ENCODE results near the gene JADE1. TPM values are rescaled to one million over a fixed set of nuclear protein-coding genes. Genes with fewer than 3 reads are reported as not detected.

Gene JADE1
- total RNA-seq, 2 experiments from 2014 or later, result 43.1 to 64.0 TPM

DNA sequence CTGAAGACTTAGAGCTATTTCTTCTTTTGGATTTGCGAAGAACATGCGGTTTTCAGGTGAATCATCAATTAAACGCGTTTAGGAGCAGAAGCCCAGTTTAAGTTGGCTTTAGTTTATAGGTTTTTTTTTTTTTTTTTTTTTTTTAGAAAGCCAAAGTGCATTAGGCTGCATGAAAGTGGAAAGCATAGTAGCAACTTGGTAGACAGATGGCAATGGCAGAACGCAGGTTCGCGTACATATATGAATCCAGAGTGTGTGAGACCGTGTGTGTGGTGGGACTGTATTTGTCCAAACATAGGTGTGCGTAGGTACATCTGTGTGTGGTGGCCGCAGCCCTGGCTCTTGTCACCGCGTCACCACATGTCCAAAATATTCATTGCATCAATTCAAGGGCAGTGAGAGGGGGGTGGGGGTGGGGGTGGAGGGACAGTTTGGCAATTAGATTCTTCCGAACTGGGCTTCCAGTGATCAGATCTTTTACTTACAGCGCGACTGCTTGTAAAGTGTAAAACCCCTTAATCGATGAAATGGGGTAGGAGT lies 901 bp downstream of the JADE1 start:
- H3K9me3 ChIP-seq (ENCODE audit: low read length), result no peaks in the 10 kb centered on the region
- H3K79me2 ChIP-seq (ENCODE audit: insufficient read depth, low read depth, low read length), result peaks cover 43% of the 10 kb centered on the region
- H4K20me1 ChIP-seq (ENCODE audit: insufficient read depth, low read length), result peaks cover 16% of the 10 kb centered on the region
- H3K4me3 ChIP-seq (ENCODE audit: low read depth, low read length, poor library complexity, severe bottlenecking), result peak overlapping the region; percentile 79
- ChIA-PET CTCF (ENCODE audit: unreplicated experiment) (no interaction called here), POLR2A (interaction anchor here (0.7 to 0.9 kb wide), 9 partner anchors 9 to 721 kb away, joined by 3 to 6 read pairs (median 4); no protein-coding TSS in a partner anchor)
- H3K9me2 ChIP-seq (ENCODE audit: insufficient read depth, low read length), result no peaks in the 10 kb centered on the region
- BruUV-seq (replicated peaks), result TSS peak; percentile 70
- peak; percentile 74 for DNase-seq (ENCODE audit: low spot score)
- H2AFZ ChIP-seq (ENCODE audit: low read length), result peak overlapping the region; percentile 54
- H3K4me2 ChIP-seq (ENCODE audit: low read length), result peak overlapping the region; percentile 81
- intact Hi-C loops (cut with micrococcal nuclease; ENCODE audit: unreplicated experiment), result loop anchor here (2.0 to 10.0 kb wide), 4 partner anchors 20 to 926 kb away; partner anchors contain the start of genes ABHD18, MFSD8, PLK4 and SCLT1
- peaks cover 26% of the 10 kb centered on the region for H3K4me1 ChIP-seq (ENCODE audit: insufficient read depth, low read length, poor library complexity, severe bottlenecking)
- peak overlapping the region; percentile 96 for H3K27ac ChIP-seq (ENCODE audit: low read depth, low read length, poor library complexity, severe bottlenecking)
- 0 out of 2 replicates have a peak, but pooled peaks cover 2% of the 10 kb centered on the region for H3K36me3 ChIP-seq (ENCODE audit: insufficient read depth, low read length)
- no peak for TF ChIP-seq EZH2phosphoT487 (IDR thresholded peaks at IDR 0.05; ENCODE audit: borderline replicate concordance, low read depth, low read length)
- TF ChIP-seq, protein P1, sequence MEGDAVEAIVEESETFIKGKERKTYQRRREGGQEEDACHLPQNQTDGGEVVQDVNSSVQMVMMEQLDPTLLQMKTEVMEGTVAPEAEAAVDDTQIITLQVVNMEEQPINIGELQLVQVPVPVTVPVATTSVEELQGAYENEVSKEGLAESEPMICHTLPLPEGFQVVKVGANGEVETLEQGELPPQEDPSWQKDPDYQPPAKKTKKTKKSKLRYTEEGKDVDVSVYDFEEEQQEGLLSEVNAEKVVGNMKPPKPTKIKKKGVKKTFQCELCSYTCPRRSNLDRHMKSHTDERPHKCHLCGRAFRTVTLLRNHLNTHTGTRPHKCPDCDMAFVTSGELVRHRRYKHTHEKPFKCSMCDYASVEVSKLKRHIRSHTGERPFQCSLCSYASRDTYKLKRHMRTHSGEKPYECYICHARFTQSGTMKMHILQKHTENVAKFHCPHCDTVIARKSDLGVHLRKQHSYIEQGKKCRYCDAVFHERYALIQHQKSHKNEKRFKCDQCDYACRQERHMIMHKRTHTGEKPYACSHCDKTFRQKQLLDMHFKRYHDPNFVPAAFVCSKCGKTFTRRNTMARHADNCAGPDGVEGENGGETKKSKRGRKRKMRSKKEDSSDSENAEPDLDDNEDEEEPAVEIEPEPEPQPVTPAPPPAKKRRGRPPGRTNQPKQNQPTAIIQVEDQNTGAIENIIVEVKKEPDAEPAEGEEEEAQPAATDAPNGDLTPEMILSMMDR (conservative IDR thresholded peaks at IDR 0.05; ENCODE audit: low read length), result no peak

DNA sequence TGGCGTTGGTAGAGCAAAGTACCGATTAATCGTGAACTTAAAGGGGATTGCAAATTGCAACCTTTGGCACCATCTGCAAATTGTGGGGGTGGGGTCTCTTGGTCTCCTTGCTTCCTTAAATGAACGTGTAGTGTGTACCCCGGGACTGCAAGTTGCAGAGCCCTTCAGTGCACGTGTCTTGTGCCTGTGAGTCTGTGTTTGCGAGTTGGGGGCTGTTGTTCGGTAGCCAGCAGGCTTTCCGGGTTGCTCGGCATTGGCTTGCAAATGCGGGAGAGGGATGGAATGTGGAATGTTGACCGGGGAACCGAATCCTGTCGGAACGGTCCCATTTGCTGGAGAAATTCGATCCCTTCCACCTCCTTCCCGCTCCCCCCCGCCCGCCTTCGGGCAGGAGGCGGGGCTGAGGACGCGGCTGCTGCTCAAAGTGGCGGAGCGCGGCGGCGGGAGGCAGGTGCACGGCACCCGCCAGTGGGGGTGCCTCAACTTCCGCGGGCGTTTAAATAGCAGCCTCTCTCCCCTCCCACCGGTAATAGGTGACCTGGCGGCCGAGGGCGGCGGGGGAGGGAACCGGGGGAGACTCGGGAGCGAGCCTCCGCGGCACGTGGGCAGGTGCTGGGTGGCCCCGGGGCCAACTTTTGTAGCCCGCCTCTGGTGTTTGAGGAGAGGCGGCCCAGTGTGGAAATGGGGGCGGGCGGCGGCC lies 1.5 kb downstream of the JADE1 start:
- peaks cover 7% of the 10 kb centered on the region; the same call in 1 of the 2 replicates for H3K36me3 ChIP-seq (ENCODE audit: insufficient read depth, low read length)
- intact Hi-C loops (cut with micrococcal nuclease; ENCODE audit: unreplicated experiment), result loop anchor here (1.0 to 10.0 kb wide), 5 partner anchors 20 to 926 kb away; partner anchors contain the start of genes ABHD18, LARP1B, MFSD8 and PLK4
- H3K27ac ChIP-seq (ENCODE audit: low read depth, low read length, poor library complexity, severe bottlenecking), result peak overlapping the region; percentile 96
- H3K9me2 ChIP-seq (ENCODE audit: insufficient read depth, low read length), result no peaks in the 10 kb centered on the region
- CTCF ChIA-PET (ENCODE audit: unreplicated experiment), result no interaction called here
- peak overlapping the region; percentile 81 for H3K4me2 ChIP-seq (ENCODE audit: low read length)
- H3K9me3 ChIP-seq (ENCODE audit: low read length), result no peaks in the 10 kb centered on the region
- H3K4me3 ChIP-seq (ENCODE audit: low read depth, low read length, poor library complexity, severe bottlenecking), result peak overlapping the region; percentile 79
- H3K4me1 ChIP-seq (ENCODE audit: insufficient read depth, low read length, poor library complexity, severe bottlenecking), result peaks cover 32% of the 10 kb centered on the region
- H4K20me1 ChIP-seq (ENCODE audit: insufficient read depth, low read length), result peaks cover 22% of the 10 kb centered on the region
- no peak for TF ChIP-seq EZH2phosphoT487 (IDR thresholded peaks at IDR 0.05; ENCODE audit: borderline replicate concordance, low read depth, low read length)
- TF ChIP-seq, protein P1 (conservative IDR thresholded peaks at IDR 0.05; ENCODE audit: low read length), result no peak
- POLR2A ChIA-PET, result interaction anchor here (1.1 to 5.1 kb wide), 5 partner anchors 12 to 283 kb away, joined by 3 to 62 read pairs (median 32); partner anchors contain the start of genes C4orf33 and SCLT1
- H2AFZ ChIP-seq (ENCODE audit: low read length), result peak overlapping the region; percentile 52; the same call in 1 of the 2 replicates
- BruUV-seq (replicated peaks), result TSS peak; percentile 66
- H3K79me2 ChIP-seq (ENCODE audit: insufficient read depth, low read depth, low read length), result peaks cover 49% of the 10 kb centered on the region
- peak; percentile 93 for DNase-seq (ENCODE audit: low spot score)

All from OCI-LY7 (cell line).